Activated CD4-positive, CD25-positive, alpha-beta regulatory T cell treated with anti-CD3 and anti-CD28 coated beads, Interleukin-2, amount 50 U/mL, for 24 hours (primary cell): ENCODE results near the gene DEFB128.

Experiments
- ATAC-seq, 2 donors: fragments of 150-1000 bp; cut with Tn5 transposase; one replicate each; pipeline ENCODE4 v1.10.0; 2021; ENCODE audit warnings: mild to moderate bottlenecking in 1 of 2, moderate library complexity in 1 of 2

Gene DEFB128

DNA sequence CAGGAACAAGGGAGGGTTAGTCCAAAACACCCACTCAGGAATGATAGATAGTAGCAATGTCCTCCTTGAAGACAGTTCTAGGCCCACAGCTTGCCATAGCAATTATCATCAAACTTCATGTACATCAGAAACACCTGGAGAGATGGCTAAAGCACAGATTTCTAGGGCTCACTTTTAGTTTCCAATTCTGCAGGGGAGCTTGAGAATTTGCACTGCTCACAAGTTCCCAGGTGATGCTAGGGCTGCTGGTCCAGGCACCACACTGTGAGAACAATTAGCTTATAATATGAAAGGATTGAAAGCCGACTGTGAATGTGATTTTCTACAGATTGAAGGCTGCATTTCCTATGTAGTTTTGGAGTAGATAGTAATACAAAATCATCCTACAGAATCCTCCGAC is 43.6 kb downstream of the DEFB128 start:
- ATAC-seq = no peak

DNA sequence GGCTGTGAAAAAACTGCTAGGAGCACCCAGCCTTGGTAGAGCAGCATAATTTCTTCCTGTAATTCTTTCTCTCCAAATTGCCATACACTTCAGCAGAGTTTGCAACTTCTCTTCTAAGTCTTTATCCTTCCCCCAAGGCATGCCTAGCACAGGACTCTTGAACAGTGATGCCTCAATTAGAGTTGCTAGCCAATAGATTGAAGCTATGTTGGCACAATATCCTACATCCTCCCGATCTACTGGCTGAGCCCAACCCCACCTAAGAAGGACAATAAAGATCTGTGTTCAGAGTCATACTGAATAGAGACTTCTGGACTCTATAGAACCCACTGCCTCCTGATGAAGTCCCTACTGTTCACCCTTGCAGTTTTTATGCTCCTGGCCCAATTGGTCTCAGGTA is 47.2 kb downstream of the DEFB128 start, which contains the start of gene DEFB126:
DEFB126 (plus strand) TSS at position 301 of the 400 bp plus-strand sequence; CDS start at position 340, 39 bp downstream.
- ATAC-seq = no peak
